CD4-positive, alpha-beta T cell (primary cell): ENCODE measurements around the gene BANF2. TPM values are rescaled to one million over a fixed set of nuclear protein-coding genes. Genes with fewer than 3 reads are reported as not detected.

Source experiments
- ATAC-seq: fragments of 200-7000 bp; cut with Tn5 transposase; one replicate; pipeline ENCODE4 v1.10.0; 2022; ENCODE audit warnings: mild to moderate bottlenecking; ENCODE audit not compliant: poor library complexity
- CTCF ChIA-PET: fragments of 350-600 bp; sonication (Branson Sonifier 250); formaldehyde crosslinking; loops from one replicate; lab custom pipeline; 2021; ENCODE audit warnings: antibody characterized with exemption, inconsistent platforms; lab: Charles Lee
- POLR2A ChIA-PET: fragments of 350-600 bp; sonication (Branson Sonifier 250); formaldehyde crosslinking; loops from one replicate; lab custom pipeline; 2021; ENCODE audit warnings: antibody characterized with exemption, inconsistent platforms; lab: Charles Lee
- DNase-seq, 14 experiments: peaks; one replicate each; pipeline ENCODE4 v3.0.0-alpha.2; 2013 to 2020; ENCODE audit warnings: mixed read lengths in 2 of 14
- H3K27ac ChIP-seq, 2 donors: one replicate each; pipeline versions ENCODE4 v1.5.1 to v1.7.0; 2013; ENCODE audit warnings: low read length in 2 of 2, low read depth in 1 of 2, mild to moderate bottlenecking in 1 of 2
- H3K27me3 ChIP-seq, 2 experiments: 1 replicate in 1 of 2; 2 replicates in 1 of 2; pipeline versions ENCODE4 v1.6.1 to v1.7.0; 2013; ENCODE audit warnings: low read length in 2 of 2, control low read depth in 1 of 2, mild to moderate bottlenecking in 1 of 2, moderate library complexity in 1 of 2; ENCODE audit not compliant: insufficient read depth in 2 of 2, control insufficient read depth in 1 of 2
- H3K36me3 ChIP-seq: one replicate; pipeline ENCODE4 v1.6.1; 2013; ENCODE audit warnings: low read length, control low read depth; ENCODE audit not compliant: insufficient read depth
- H3K4me1 ChIP-seq: one replicate; pipeline ENCODE4 v1.6.1; 2013; ENCODE audit warnings: low read length, control low read depth; ENCODE audit not compliant: insufficient read depth
- H3K4me3 ChIP-seq: one replicate; pipeline ENCODE4 v1.5.1; 2013; ENCODE audit warnings: mild to moderate bottlenecking, low read length, moderate library complexity
- H3K9me3 ChIP-seq, 2 experiments: 1 replicate in 1 of 2; 2 replicates in 1 of 2; pipeline versions ENCODE4 v1.6.1 to v1.7.0; 2013; ENCODE audit warnings: low read length in 2 of 2, mild to moderate bottlenecking in 2 of 2, control low read depth in 1 of 2, moderate library complexity in 1 of 2; ENCODE audit not compliant: control insufficient read depth in 1 of 2, insufficient read depth in 1 of 2
- H3K27ac Mint-ChIP-seq: one replicate; pipeline ENCODE4 v1.8.0; 2020; ENCODE audit warnings: mixed read lengths
- H3K27me3 Mint-ChIP-seq: one replicate; pipeline ENCODE4 v1.8.0; 2021; ENCODE audit warnings: mixed read lengths
- H3K36me3 Mint-ChIP-seq: one replicate; pipeline ENCODE4 v1.8.0; 2021; ENCODE audit warnings: low read depth, mixed read lengths
- H3K4me1 Mint-ChIP-seq: one replicate; pipeline ENCODE4 v1.8.0; 2021; ENCODE audit warnings: low read depth, mixed read lengths
- H3K4me3 Mint-ChIP-seq: one replicate; pipeline ENCODE4 v1.8.0; 2020; ENCODE audit warnings: mild to moderate bottlenecking, mixed read lengths
- H3K9me3 Mint-ChIP-seq: one replicate; pipeline ENCODE4 v1.8.0; 2020; ENCODE audit warnings: mixed read lengths
- intact Hi-C, 2 experiments: fragments of 100-400 bp; cut with DNase I in 1 of 2; cut with micrococcal nuclease in 1 of 2; formaldehyde crosslinking; loops; one replicate each; pipeline versions ENCODE4 v1.15.1 to v1.9.0; 2023 to 2025; cut with DNase I, micrococcal nuclease
- total RNA-seq, 174 experiments: library from RNA in 2 of 174; stranded (reverse) in 2 of 174; gene quantifications; one replicate each; pipeline ENCODE4 v1.2.3 and lab custom pipeline; 2021 to 2026
- TF ChIP-seq, protein P1 (sequence below): fragments of 200-600 bp; IDR thresholded peaks from one replicate; pipeline ENCODE4 v1.8.0; 2022; ENCODE audit warnings: antibody characterized with exemption, mild to moderate bottlenecking

BANF2 gene
- total RNA-seq, 2 experiments from 2014 or later: not detected

DNA sequence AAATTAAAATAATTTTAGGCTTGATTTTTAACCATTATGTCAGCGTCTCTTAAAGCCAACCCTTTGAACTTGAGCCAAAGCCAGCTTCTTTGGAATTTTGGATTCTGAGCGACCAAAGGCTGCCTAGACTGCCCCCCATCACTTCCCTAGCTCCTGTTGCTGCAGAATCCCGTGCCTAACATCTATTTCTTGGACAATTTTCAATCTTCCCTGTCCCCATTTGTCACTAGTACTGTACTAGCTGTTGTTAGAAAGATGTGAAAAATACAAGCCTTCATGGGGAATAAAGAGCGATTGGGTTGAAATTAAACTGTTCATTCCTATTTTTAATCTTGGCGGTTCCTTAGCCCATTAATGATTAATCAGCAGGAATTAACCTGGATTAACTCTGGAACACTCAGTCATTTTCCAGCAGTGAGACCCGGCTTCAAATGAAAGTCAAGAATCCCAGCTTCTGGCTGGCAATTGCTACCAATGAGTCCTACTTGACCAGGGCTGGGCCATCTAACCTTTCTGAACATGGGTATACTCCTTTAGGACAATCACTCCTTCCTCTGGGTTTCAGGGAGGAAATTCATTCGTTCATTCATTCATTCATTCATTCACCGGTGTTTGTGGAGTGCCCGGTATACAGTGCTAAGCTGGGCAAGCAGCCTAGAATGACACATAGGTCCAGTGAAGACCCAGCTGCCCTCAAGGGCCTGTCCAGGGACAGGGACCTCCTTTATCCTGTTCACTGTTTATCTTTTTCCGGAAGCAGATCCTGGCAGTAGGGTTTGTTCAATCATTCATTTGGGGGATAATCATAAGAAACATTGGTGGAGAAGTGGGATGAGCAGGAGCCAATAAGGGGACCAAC lies 16.3 kb upstream of the BANF2 start:
- no peaks in the 10 kb centered on the region for H3K9me3 ChIP-seq
- H3K4me1 Mint-ChIP-seq: peaks cover 26% of the 10 kb centered on the region
- CTCF ChIA-PET: interaction anchor here (0.6 to 2.3 kb wide), 23 partner anchors 8 to 604 kb away, joined by 3 to 14 read pairs (median 5); partner anchors contain the start of genes BANF2, BFSP1, DSTN and MGME1
- intact Hi-C loops: loop anchor here (2.0 to 10.0 kb wide), 10 partner anchors 71 to 1109 kb away; partner anchors contain the start of genes KAT14 (in 1 of the 2), KIF16B (in 1 of the 2), MGME1 (in 1 of the 2) and PET117 (in 1 of the 2)
- ATAC-seq: no peak
- POLR2A ChIA-PET: interaction anchor here (0.6 to 3.1 kb wide), 22 partner anchors 8 to 824 kb away, joined by 3 to 61 read pairs (median 7); partner anchors contain the start of genes BFSP1, DSTN, DZANK1 and KAT14
- H3K27me3 ChIP-seq: peaks cover 15 to 28% of the 10 kb centered on the region in 2 experiments
- H3K27ac Mint-ChIP-seq: peak overlapping the region; percentile 31
- TF ChIP-seq, protein P1, sequence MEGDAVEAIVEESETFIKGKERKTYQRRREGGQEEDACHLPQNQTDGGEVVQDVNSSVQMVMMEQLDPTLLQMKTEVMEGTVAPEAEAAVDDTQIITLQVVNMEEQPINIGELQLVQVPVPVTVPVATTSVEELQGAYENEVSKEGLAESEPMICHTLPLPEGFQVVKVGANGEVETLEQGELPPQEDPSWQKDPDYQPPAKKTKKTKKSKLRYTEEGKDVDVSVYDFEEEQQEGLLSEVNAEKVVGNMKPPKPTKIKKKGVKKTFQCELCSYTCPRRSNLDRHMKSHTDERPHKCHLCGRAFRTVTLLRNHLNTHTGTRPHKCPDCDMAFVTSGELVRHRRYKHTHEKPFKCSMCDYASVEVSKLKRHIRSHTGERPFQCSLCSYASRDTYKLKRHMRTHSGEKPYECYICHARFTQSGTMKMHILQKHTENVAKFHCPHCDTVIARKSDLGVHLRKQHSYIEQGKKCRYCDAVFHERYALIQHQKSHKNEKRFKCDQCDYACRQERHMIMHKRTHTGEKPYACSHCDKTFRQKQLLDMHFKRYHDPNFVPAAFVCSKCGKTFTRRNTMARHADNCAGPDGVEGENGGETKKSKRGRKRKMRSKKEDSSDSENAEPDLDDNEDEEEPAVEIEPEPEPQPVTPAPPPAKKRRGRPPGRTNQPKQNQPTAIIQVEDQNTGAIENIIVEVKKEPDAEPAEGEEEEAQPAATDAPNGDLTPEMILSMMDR: no peak
- H3K4me1 ChIP-seq: peaks cover 20% of the 10 kb centered on the region
- no peak for DNase-seq
- H3K4me3 ChIP-seq: peak overlapping the region; percentile 76
- H3K27ac ChIP-seq: no peak overlapping the region
- H3K27me3 Mint-ChIP-seq: peaks cover 39% of the 10 kb centered on the region
- H3K9me3 Mint-ChIP-seq: no peaks in the 10 kb centered on the region
- peak overlapping the region; percentile 93 for H3K4me3 Mint-ChIP-seq
- peaks cover 15% of the 10 kb centered on the region for H3K36me3 Mint-ChIP-seq
- H3K36me3 ChIP-seq: no peaks in the 10 kb centered on the region

DNA sequence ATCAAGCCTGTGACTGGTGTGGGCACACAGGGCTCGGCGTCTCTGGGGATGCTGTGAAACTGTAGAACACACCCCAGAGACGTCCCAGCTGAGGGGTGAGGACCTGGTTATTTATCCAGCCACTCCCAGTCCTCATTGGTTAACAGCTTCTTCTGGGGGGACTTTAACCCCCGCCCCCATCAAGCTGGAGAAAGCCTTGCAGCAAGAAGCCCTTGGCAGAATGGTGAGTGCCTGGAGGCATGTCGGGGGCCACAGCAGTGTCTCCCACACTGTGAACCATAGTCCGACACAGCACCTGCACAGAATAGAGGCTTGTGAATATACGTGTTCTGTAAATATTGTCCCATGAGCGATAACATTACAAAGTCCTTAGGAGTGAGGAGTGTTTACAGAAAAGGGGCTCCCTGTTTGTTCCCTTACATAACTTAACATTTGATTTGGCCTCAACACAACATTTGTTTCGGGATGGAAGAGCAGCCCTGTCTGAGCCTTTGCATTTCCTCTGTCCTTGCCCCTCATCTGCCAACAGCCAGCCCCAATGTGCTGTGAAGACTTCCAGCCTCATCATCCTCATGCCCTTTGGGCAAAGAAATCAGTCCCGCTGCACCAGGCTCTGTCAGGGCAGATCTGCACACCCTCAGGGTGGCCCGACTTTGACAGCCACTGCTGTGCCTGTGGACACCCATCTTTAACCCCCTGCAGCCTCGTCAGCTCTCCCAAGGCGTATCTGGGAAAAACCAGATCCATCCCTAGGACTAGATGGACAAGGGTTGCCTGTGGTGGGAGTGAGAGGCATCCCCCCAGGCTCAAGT lies 15.5 kb upstream of the BANF2 start:
- peaks cover 43% of the 10 kb centered on the region for H3K27me3 Mint-ChIP-seq
- no peak overlapping the region for H3K27ac ChIP-seq
- POLR2A ChIA-PET: interaction anchor here (0.6 to 3.1 kb wide), 2 partner anchors 173 to 185 kb away, joined by 3 to 27 read pairs; no protein-coding TSS in a partner anchor
- TF ChIP-seq, protein P1: no peak
- CTCF ChIA-PET: no interaction called here
- H3K4me1 ChIP-seq: peaks cover 20% of the 10 kb centered on the region
- H3K27me3 ChIP-seq: peaks cover 20 to 36% of the 10 kb centered on the region in 2 experiments
- H3K4me1 Mint-ChIP-seq: peaks cover 25% of the 10 kb centered on the region
- H3K36me3 Mint-ChIP-seq: peaks cover 15% of the 10 kb centered on the region
- H3K9me3 Mint-ChIP-seq: no peaks in the 10 kb centered on the region
- H3K36me3 ChIP-seq: no peaks in the 10 kb centered on the region
- ATAC-seq: no peak
- H3K4me3 Mint-ChIP-seq: peak overlapping the region; percentile 86
- no peaks in the 10 kb centered on the region for H3K9me3 ChIP-seq
- DNase-seq: peak in 1 of 14 experiments; percentile 16
- intact Hi-C loops: loop anchor here (2.0 to 10.0 kb wide), 9 partner anchors 72 to 1109 kb away; partner anchors contain the start of genes KAT14 (in 1 of the 2), KIF16B (in 1 of the 2), PET117 (in 1 of the 2) and SEC23B (in 1 of the 2)
- H3K4me3 ChIP-seq: no peak overlapping the region
- no peak overlapping the region for H3K27ac Mint-ChIP-seq

DNA sequence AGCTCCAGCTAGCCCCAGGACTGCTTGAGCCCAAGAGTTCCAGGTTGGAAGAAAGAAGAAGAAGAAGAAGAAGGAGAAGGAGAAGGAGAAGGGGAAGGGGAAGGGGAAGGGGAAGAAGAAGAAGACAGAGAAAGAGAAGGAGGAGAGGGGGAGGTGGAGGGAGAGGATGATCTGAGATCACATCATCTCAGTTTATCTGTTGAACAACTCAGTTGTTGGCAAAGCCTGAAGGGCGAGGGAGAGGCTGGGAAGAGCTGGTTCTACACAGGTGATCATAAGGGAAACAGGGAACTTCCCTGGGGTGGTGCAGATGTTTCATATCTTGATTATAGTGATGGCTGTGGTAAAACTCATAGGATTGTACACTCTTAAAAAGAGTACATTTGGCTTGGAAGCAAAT lies 14.6 kb upstream of the BANF2 start:
- intact Hi-C loops: loop anchor here (2.0 to 10.0 kb wide), 5 partner anchors 180 to 1110 kb away; partner anchors contain the start of genes KIF16B (in 1 of the 2), SEC23B (in 1 of the 2) and SMIM26 (in 1 of the 2)
- CTCF ChIA-PET: no interaction called here
- peaks cover 20 to 38% of the 10 kb centered on the region in 2 experiments for H3K27me3 ChIP-seq
- Mint-ChIP-seq H3K27me3 (peaks cover 49% of the 10 kb centered on the region), H3K4me3 (no peak overlapping the region), H3K4me1 (peaks cover 16% of the 10 kb centered on the region), H3K27ac (no peak overlapping the region), H3K36me3 (peaks cover 6% of the 10 kb centered on the region), H3K9me3 (no peaks in the 10 kb centered on the region)
- peaks cover 0 to 4% of the 10 kb centered on the region in 2 experiments for H3K9me3 ChIP-seq
- peaks cover 15% of the 10 kb centered on the region for H3K4me1 ChIP-seq
- H3K36me3 ChIP-seq: no peaks in the 10 kb centered on the region
- DNase-seq: no peak
- POLR2A ChIA-PET: no interaction called here
- H3K27ac ChIP-seq: no peak overlapping the region
- ATAC-seq: no peak
- TF ChIP-seq, protein P1: no peak
- H3K4me3 ChIP-seq: no peak overlapping the region
